CD4-positive, alpha-beta T cell treated with Interleukin-4 for 4 hours (primary cell): ENCODE results near the gene IL1RL1.

Experiments used
- DNase-seq: peaks from one replicate; pipeline ENCODE4 v3.0.0-alpha.2; 2020

IL1RL1 gene

DNA sequence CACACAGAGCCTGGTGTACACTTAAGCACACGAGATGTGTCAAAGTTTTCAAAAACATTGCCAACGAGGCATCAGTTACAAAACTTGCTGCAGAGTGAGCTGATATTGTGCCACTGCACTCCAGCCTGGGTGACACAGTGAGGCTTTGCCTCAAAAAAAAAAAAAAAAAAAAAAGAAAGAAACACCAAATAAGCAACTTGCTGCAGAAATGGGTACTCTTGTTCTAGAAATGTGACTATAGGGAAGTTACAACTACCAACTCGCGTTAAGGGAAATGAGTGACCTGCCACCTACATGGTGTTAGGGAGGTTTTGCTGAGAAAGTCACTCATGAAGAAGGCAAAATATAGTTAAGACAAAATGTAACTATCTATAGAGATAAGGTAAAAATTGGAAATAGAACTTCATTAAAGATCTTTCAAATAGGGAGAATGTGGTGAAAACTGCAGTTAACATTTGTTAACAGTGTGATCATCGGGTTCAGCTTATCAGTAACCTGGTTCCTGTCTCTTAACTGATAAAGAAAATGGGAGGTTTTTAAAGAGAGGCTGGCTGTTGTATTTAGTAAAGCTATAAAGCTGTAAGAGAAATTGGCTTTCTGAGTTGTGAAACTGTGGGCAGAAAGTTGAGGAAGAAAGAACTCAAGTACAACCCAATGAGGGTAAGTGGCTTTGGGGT is at the start of gene IL1RL1:
TSS of gene IL1RL1 (plus strand) at position 600 of the 677 bp plus-strand sequence. CDS start 26,702 bp downstream, outside the sequence.
- DNase-seq, result no peak

DNA sequence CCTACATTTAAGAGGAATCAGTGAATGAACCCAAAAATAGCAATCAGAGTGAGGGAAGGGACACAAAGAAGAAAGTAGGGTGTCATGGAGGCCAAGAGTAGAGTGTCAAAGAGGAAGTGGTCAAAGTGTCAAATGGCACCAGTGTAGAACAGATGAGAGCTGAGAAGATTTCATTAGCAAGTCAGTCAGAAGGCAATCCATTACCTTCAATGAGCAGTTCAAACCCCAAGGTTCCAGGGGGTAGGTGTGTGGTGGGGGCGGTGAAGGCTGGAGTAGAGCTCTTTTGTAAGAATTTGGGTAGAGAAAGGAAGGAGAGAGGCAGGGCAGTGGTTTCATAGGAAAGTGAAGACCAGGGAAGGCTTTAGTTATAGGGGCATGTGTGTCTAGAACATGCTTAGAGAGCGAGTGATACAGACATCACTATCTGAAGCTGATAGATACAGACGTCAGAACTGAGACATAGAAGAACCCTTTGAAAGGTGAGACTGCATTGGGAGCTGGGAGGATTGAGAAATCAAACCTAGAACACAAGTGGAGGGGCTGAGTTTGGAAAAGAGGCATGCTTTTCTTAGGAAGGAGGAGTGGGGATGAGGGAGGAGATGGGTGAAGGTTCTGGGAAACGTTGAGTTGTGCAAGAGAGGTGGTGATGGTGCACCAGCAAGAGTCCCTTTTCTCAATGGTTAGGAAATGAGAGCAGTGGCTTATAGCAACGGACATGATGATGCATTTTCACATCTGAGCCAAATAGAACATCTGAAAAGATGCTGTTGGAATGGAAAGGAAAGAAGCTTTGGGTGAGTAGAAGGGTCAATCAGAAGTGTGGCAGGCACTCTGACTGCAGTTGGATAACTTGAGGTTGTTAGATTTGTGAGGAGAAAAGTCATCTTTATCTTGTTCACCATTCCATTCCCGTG is 48.9 kb upstream of the IL1RL1 start:
- no peak for DNase-seq

DNA sequence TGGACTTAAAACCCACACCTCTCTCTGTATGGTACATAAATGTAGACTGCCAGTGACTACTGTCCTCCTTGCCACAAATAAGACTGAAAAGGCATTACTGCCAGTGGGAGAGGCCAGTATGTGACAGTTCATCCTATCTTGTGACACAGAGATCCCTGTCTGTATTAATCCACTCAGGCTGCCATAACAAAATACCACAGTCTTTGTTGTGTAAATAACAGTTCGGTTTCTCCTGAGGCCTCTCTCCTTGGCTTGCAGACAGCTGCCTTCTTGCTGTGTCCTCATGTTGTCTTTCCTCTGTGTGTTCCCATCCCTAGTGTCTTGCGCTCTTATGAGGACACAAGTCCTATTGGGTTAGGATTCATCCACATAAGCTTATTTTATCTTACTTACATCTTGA is 46.4 kb upstream of the IL1RL1 start:
- no peak for DNase-seq

DNA sequence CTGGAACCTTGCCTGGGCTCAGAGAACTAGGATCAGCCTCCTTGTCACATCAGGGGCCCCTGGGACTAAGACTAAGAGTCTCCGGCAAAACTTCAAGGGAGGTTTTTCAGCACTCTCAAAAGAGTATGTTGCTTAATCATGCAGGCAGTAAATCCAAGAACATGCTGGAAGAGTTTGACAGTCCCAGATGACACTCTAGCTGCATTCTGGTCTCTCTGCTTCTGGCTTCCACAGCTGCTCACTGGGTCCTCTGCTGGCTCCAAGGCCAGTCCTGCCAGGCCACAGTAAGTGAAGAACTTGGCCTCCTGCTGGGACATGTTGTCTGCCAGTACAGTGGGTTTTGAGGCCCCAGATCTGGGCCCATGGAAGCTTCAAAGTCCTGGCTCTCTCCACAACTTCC is 45.2 kb upstream of the IL1RL1 start:
- DNase-seq, result no peak

DNA sequence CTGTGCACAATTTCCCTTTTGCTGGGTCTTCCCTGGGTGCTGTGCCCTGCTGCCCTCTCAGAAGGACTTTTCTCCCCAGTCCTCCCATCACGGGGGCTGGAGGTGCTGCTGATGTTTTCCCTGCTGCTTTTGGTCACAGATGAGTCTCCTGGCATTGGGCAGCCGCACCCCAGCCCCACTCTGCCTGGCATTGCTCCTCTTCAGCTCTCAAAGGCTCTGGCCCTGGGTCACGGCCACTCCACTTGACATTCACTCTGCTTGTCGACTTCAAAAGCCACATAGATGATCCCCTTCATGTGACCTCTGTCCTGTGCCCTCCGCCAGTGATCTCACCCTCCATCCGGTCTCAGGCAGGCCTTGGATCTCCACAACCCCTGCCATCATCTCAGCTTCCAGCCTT is 43.6 kb upstream of the IL1RL1 start:
- DNase-seq, result no peak

DNA sequence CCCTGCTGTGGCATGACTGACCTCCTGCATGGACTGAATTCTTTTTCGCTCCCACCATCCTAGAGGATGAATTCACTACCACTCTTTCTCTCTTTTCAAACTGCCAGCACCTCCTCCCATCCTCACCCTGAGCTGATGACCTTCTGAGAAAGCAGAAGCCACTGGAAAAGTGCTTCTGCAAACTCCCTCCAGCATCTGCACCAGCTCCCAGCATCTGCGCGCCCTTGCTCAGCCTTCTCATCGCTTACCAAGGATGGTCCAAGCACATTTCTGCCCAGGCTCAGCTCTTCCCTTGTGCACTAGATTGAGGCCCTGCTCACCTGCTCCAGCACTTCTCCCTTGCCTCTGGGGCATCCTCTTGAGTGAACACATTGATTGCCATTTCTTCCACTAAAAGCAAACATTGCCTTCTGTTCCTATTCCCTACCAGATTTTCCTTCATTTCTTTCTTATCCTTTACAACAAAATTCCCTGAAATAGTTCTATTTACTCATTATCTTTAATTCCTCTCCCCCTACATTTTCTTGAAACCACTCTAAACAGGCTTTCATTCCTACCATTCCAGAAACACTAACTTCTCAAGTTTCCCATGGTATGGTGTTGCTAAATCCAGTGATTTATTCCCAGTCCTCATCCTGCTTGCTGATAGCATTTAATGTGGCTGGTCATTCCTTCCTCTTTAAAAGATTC is 42.7 kb upstream of the IL1RL1 start:
- DNase-seq, result no peak

DNA sequence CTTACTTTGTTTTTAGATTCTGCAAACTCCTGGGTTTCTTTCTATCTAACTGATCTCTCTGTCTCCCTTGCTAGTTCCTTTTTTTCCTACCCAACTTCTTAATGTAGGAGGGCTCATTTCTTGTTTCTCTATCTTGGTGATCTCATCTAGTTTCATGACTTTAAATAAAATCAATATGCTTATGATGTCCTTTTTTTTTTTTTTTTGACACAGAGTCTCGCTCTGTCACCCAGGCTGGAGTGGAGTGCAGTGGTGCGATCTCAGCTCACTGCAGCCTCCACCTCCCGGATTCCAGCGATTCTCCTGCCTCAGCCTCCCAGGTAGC is 42.2 kb upstream of the IL1RL1 start:
- DNase-seq, result no peak

DNA sequence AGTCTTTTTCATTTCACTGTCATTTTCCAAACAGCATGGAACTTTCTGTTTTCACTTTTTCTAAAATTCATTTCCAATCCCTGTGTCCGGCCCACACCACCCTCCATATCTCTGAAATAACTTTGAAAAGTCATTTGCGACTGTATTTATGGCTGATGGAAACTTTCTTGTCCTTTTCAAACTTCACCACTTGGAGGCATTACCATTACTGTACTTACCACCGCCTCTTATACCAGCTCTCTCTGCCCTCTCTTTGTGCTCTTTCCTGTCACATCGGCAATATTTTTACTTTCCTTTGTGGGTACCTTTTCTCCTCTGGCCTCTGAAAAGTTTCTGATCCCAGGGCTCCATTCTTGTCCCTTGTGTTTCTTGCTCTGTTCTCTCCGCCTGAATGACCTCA is 39.5 kb upstream of the IL1RL1 start:
- DNase-seq, result no peak

DNA sequence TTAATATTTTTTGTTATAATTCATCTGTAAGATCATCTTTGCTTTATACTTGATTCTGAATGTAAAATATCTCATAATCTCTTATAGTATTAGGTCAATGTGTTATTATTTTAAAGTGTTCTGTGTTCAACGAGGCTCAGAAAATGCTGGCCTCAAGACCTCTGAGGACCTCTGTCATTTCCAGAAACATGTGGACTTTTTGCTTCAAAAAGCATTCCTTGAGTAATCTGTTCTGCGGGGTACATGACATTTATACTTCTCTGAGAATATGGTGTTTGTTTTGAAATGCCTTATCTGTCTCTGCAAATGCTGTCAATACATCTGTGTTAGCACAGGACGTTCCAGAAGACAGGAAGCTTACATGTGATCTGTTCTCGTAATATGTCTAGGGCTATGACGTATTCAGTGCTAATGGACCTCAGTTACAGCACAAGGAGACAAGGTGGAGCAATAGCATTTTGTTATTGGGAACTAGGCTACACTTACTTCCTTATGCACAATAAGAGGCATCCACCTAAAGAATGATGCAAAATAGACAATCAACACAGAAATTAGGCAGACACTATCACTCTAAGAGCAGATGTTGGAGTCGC is 37.6 kb upstream of the IL1RL1 start:
- DNase-seq, result no peak

DNA sequence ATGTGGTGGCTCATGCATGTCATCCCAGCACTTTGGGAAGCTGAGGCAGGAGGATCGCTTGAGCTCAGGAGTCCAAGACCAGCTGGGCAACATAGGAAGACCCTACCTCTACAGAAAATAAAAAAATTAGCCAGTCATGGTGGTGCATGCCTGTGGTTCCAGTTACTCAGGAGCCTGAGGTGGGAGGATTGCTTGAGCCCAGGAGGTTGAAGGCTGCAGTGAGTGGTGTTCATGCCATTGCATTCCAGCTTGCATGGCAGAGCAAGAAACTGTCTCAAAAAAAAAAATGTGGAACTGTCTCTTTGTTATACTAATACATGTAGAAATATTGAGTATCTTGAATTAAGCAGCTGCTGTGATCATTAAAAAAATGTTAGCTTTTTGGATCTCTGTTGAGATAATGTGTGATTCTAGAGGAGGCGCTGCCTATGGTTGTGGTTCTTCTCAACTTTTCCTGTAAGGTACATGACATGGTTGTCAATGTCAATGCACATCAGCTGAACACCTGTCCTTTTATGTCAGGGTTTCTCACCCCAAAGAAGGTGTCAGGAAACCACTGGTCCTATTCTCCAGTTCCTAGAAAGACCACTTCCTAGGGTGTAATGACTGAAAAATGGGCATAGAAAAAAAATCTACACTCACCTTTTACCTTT is 34.7 kb upstream of the IL1RL1 start:
- DNase-seq, result no peak

DNA sequence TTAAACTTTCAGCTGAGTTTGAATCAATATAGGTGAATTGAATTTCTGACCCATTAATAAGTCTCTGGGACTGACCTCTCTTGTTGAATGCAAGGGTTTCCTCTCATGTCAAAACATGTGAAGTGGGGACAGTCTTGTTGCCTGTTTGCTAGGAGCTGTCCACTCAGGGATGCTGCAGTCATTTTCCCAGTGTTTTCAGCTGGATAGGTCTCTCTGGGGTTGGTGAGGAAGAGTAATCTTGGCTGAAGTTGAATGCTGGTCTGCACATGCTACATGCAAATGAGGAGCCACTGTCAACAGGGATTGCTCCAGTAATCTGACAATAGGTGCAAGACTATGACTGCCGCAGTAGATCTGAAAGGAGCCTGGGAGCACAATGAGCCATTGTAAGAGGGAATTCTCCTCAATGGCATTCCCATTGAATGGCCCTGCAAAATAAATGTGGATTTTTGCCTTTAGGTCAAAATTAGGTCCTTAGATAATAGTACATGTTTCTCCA is 34.1 kb upstream of the IL1RL1 start:
- DNase-seq, result no peak

DNA sequence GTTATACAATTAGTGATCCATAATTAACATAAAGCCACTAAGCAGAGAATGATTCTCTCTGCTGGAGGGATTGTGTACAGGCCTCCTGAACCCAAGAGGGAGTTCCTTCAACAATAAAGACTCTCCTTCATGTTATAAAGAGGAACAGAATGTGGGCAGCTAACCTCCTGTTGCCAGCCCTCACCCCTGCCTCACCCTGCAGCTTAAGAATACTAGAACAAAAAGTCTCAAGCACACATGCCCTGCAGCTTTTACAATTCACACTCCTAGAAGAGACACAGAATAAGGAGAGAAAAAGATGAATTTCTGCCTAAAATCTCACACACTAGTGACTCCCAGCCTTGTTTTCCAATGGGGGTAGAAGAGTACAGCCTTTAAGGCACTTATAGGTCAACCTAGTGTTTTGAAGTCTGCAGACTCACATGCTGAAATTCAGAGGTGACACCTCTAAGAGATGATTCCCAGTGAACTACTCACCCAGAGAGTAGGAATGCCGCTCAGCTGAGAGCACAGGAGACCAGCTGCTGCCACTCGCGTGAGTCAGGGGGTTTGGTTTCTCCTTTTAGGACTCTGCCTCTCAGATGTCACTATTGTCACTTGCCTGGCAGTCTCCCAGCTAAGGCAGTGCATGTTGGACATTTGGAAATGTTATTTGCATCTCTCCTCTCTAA is 32.5 kb upstream of the IL1RL1 start:
- DNase-seq, result no peak

DNA sequence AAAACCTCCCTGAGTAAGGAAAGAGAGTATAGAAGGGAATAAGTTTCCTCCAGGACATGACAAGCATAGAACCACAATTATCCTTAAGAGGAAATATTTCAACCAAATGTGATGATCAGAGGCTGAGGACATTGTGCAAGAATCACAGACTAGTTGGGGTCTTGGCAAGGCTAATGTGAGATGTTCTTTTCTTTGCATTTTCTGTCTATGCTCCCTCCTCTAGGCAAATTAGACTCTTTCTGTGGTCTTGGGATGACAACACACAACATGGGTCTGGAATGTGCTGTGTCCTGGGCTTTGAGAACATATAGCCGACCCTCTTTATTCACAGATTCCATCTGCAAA is 32.0 kb upstream of the IL1RL1 start:
- no peak for DNase-seq

DNA sequence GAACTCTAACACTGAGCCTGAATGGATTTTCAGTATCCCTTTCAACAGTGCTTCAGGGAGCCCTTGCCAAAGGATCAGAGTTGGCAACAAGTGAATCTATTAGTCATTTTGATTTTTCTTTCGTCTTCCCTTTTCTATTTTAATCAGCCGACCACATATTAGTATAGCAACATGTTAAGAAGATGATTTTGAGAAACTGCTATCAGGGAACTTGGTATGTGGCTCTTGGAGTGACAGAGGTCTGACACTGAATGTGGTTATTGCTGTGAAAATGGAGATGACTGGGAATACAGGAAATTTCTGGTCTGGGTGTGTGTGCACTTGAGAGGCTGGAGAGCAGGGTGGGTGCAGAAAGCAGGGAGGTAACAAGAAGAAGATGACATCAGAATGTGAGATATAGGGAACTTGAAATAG is 28.7 kb upstream of the IL1RL1 start:
- no peak for DNase-seq

DNA sequence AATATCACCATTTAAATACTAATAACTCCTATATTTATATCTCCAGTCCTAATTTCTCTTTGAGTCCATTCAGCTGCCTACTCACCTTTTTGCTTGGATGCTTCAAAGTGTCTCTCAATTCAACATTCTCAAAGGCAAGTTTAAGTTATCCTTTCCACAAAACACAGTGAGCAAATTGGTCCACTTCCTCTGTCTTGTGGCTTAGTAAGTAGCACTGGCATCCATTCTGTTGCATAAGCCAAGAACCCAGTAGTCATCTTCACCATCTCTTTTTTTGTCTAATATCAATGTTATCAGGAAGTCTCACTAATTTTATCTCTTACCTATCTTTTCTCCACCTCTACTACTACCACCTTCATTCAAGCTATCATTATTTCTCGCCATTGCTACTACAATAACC is 27.4 kb upstream of the IL1RL1 start:
- DNase-seq, result no peak

DNA sequence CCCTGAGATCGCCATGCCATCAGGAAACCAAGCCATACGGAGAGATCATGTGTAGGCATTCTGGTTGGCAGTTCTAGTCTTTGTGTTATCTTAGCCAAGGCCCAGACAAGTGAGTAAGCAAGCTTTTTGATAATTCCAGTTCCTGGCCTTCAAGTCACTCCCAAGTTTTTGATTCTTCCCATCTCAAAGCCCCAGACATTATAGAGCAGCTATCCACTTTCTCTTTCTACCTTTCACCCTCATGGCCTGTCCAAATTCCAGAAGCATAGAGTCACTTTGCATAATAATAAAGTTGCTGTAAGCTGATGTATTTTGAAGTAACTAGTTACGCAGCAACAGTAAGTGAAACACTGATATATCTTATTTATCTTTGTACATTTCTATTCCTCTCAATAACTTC is 26.8 kb upstream of the IL1RL1 start:
- DNase-seq, result no peak

DNA sequence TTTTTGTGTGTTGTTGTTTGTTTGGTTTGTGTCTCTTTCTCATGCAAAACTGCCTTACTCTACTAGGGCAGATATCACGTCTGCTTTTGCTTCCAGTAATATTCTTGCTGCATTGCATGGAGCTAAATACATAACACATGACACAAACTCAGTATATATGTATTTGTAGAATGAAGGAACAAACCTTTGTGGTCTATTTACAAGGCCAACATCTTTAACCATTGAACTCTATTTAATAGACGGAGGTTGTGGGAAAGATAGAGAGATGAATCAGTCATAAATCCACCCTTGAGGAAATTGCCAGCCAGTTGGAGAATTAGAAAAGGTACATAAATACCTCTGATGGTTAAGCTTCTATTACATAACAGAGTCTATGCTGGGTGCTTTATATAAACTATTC is 26.0 kb upstream of the IL1RL1 start:
- DNase-seq, result no peak

DNA sequence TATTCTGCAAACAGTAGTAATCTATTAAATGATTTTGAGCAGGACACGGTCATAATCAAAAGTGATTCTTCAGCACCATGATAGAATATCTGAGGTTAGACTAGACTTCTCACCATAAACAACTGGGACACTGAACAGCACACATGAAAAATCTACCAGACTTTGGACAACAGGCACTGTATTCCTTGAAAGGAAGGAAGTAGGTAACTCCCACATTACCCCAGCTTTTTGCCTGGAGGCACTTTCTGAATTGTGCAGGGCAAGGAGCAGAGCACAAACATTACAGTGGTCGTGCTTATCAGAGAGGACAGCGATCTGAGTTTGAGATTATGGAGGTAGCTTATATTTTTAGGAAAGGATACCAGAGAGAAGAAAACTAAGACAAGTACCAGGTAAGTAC is 25.3 kb upstream of the IL1RL1 start:
- DNase-seq, result no peak

DNA sequence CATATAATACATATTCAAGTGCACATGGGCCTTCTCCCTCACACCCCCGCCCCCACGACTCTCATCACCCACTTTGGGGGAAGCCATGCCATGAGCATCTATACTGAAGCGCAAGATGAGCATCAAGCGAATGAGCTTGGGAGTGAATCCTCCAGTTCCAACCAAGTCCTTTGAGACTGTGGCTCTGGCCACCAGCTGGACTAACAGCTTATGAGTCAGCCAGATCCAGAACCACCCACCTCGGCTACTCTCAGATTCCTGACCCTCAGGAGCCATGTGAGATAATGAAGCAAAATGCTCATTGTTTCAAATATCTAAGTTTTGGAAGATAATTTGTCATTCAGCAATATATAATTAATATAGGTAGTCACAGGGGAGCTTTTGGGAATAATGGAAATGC is 22.2 kb upstream of the IL1RL1 start:
- DNase-seq, result no peak

DNA sequence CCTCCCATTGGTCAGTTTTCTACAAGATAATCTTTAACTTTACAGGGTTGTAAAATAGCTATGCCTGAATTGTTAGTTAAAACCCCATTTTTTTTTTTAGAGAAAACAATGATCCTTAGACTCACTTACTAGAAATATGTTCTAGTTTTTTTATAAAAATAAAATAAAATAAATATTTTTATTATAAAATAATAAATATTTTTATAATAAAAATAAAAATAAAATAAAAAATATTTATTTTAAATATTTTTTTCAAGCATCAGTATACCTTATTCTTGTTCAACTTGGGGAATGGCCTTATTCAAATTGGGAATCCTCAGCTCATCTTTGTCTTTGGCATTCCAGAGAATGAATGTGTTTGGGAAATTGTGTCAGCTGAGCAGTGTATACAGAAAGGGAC is 20.8 kb upstream of the IL1RL1 start:
- DNase-seq, result no peak

DNA sequence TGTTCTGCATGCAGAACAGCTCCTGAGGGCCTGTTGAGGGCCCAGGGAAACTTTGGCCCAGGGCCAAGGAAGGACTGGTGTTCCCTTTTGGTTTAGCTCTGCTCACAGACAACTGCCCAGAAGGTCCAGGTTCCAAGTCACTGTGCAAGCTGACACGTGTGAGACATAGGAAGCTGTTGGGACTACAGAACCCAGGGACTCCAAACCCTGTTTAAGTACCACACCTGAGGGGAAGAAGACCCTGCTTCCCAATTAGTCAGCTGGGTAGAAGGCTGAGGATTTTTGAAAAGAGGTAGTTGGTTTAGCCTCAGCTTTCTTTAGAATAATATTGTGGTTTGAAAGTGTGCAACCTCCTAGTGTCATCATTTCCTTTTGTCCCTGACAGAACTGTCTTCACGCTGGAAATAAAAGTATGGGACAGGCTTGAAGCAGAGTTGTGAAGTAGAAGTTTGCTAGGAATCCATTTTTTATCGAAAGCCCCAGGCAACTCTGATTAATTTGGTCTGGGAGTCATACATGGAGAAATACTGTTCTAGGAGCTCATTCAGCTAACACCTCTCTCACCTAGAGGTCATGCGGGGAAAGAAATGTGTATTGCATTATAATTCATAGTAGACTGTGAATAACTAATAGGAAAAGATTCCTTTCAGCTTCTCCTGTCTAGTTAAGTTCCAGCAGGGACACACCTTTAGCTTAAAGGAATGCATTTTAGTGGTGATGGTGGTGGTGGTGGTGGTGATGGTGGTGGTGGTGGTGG is 19.9 kb upstream of the IL1RL1 start:
- no peak for DNase-seq
